Sigmoid colon (tissue), 4 donors: ENCODE data around the gene SACM1L.

Experiments used
- CTCF ChIP-seq, 4 experiments: fragments of 450-650 bp in 3 of 4; fragments of 200-600 bp in 1 of 4; IDR thresholded peaks; one replicate each; pipeline ENCODE4 v1.5.1; 2016 to 2019; ENCODE audit warnings: antibody characterized with exemption in 4 of 4, mild to moderate bottlenecking in 3 of 4, moderate library complexity in 2 of 4
- POLR2A ChIP-seq, 2 donors: fragments of 450-650 bp; IDR thresholded peaks; one replicate each; pipeline ENCODE4 v1.6.1; 2016; ENCODE audit warnings: antibody characterized with exemption in 2 of 2, mild to moderate bottlenecking in 2 of 2, moderate library complexity in 2 of 2
- POLR2AphosphoS5 ChIP-seq, 4 donors: sonication (generic); formaldehyde crosslinking; IDR thresholded peaks; one replicate each; pipeline ENCODE4 v1.6.1; 2017; ENCODE audit warnings: antibody characterized with exemption in 4 of 4

DNA sequence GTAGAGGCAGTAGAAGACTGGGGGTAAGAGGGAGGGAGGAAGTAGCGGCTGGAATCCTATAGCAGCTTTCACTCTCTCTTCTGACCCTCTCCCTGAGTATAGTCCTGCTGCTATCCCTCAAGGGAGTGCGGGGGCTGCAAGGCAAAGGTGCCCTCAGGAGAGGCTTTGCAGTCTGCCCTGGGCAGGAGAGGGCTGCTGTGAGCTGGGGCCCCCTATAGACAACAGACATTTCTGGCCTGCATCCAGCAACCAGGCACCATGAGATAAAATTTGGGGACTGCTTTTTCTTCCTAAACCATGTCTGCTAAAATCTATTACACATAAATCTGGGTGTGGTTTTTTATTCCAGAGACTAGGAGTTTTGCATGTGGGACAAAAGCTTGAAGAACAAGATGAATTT, 48.0 kb downstream of the SACM1L start:
- TF ChIP-seq POLR2A (IDR thresholded peaks at IDR 0.05) (no peak), CTCF (IDR thresholded peaks at IDR 0.05) (no peak), POLR2AphosphoS5 (IDR thresholded peaks at IDR 0.05) (no peak)
